Neuronal stem cell (in vitro differentiated cells): Measurements from ENCODE around the gene REV3L.
A peak's percentile ranks its signal among the peaks of the same experiment; 100 is the strongest.

Source experiments
- DNase-seq: peaks from one replicate; pipeline ENCODE4 v3.0.0-alpha.2; 2013; ENCODE audit warnings: low spot score
- H2AFZ ChIP-seq: one replicate; pipeline ENCODE4 v1.6.1; 2013; ENCODE audit warnings: mild to moderate bottlenecking, low read length, inconsistent platforms
- H2AK5ac ChIP-seq: 2 replicates; pipeline ENCODE4 v1.6.1; 2013; ENCODE audit warnings: low read depth, mild to moderate bottlenecking, inconsistent platforms, low read length, moderate library complexity, mixed read lengths
- H2BK120ac ChIP-seq: 2 replicates; pipeline ENCODE4 v1.6.1; 2013; ENCODE audit warnings: low read depth, mild to moderate bottlenecking, inconsistent platforms, low read length, moderate library complexity, mixed read lengths
- H2BK12ac ChIP-seq: one replicate; pipeline ENCODE4 v1.6.1; 2013; ENCODE audit warnings: low read length, inconsistent platforms
- H2BK15ac ChIP-seq: 2 replicates; pipeline ENCODE4 v1.6.1; 2013; ENCODE audit warnings: mild to moderate bottlenecking, low read length, inconsistent platforms, mixed read lengths
- H2BK5ac ChIP-seq: one replicate; pipeline ENCODE4 v1.6.1; 2013; ENCODE audit warnings: inconsistent platforms, mild to moderate bottlenecking, low read length, moderate library complexity
- H3K14ac ChIP-seq: one replicate; pipeline ENCODE4 v1.6.1; 2013; ENCODE audit warnings: low read length, inconsistent platforms
- H3K18ac ChIP-seq: 2 replicates; pipeline ENCODE4 v1.6.1; 2013; ENCODE audit warnings: low read length, inconsistent platforms
- H3K23ac ChIP-seq: 2 replicates; pipeline ENCODE4 v1.6.1; 2013; ENCODE audit warnings: low read depth, mild to moderate bottlenecking, mixed read lengths, low read length, inconsistent platforms; ENCODE audit not compliant: poor library complexity
- H3K27ac ChIP-seq: replicated peaks from 3 replicates; pipeline ENCODE4 v1.5.1; 2013; ENCODE audit warnings: low read length, inconsistent platforms
- H3K27me3 ChIP-seq, 3 experiments: 2 replicates each; pipeline ENCODE4 v1.6.1; 2013; ENCODE audit warnings: low read length in 3 of 3, mild to moderate bottlenecking in 2 of 3, inconsistent platforms in 1 of 3, low read depth in 1 of 3, mixed read lengths in 1 of 3, moderate library complexity in 1 of 3; ENCODE audit not compliant: control insufficient read depth in 3 of 3, insufficient read depth in 3 of 3
- H3K36me3 ChIP-seq, 2 donors: replicated peaks in 1 of 2; 2 replicates each; pipeline ENCODE4 v1.6.1; 2013; ENCODE audit warnings: low read length in 2 of 2; ENCODE audit not compliant: control insufficient read depth in 2 of 2, insufficient read depth in 2 of 2
- H3K4ac ChIP-seq: 2 replicates; pipeline ENCODE4 v1.6.1; 2013; ENCODE audit warnings: inconsistent platforms, mild to moderate bottlenecking, low read length, moderate library complexity
- H3K4me1 ChIP-seq, 2 donors: 1 replicate in 1 of 2; 2 replicates in 1 of 2; pipeline ENCODE4 v1.6.1; 2013; ENCODE audit warnings: low read length in 2 of 2, low read depth in 1 of 2; ENCODE audit not compliant: control insufficient read depth in 2 of 2, insufficient read depth in 1 of 2
- H3K4me2 ChIP-seq: one replicate; pipeline ENCODE4 v1.6.1; 2013; ENCODE audit warnings: mild to moderate bottlenecking, low read length, inconsistent platforms; ENCODE audit not compliant: insufficient read depth, poor library complexity, severe bottlenecking
- H3K4me3 ChIP-seq, 2 donors: 2 replicates each; pipeline ENCODE4 v1.5.1; 2013; ENCODE audit warnings: low read length in 2 of 2, mild to moderate bottlenecking in 2 of 2, inconsistent platforms in 1 of 2, moderate library complexity in 1 of 2
- H3K79me1 ChIP-seq: one replicate; pipeline ENCODE4 v1.6.1; 2013; ENCODE audit warnings: low read depth, mild to moderate bottlenecking, inconsistent platforms, low read length, moderate library complexity
- H3K9ac ChIP-seq: one replicate; pipeline ENCODE4 v1.6.1; 2013; ENCODE audit warnings: mild to moderate bottlenecking, low read depth, low read length, inconsistent platforms; ENCODE audit not compliant: poor library complexity
- H3K9me3 ChIP-seq, 2 donors: replicated peaks in 1 of 2; 2 replicates each; pipeline versions ENCODE3 to v1.6.1; 2013; ENCODE audit warnings: low read length in 2 of 2, mild to moderate bottlenecking in 2 of 2, inconsistent platforms in 1 of 2, low read depth in 1 of 2, mixed read lengths in 1 of 2, moderate library complexity in 1 of 2; ENCODE audit not compliant: control insufficient read depth in 2 of 2, insufficient read depth in 1 of 2
- H4K8ac ChIP-seq: one replicate; pipeline ENCODE4 v1.6.1; 2013; ENCODE audit warnings: low read depth, mild to moderate bottlenecking, inconsistent platforms, low read length, moderate library complexity
- H4K91ac ChIP-seq: one replicate; pipeline ENCODE4 v1.6.1; 2013; ENCODE audit warnings: low read length, low read depth, mild to moderate bottlenecking, inconsistent platforms; ENCODE audit not compliant: poor library complexity
- WGBS, 2 donors: extraction: QIAGEN DNeasy Blood & Tissue Kit; methylation state at CpG; one replicate each; pipeline ENCODE4 v1.1.7; 2013; ENCODE audit warnings: missing lambda C conversion rate in 2 of 2, mixed read lengths in 1 of 2; ENCODE audit not compliant: insufficient read length in 2 of 2, insufficient replicate concordance in 1 of 2; ENCODE audit errors: extremely low coverage in 2 of 2; 5-methylcytosine and 5-hydroxymethylcytosine counted together

REV3L gene

DNA sequence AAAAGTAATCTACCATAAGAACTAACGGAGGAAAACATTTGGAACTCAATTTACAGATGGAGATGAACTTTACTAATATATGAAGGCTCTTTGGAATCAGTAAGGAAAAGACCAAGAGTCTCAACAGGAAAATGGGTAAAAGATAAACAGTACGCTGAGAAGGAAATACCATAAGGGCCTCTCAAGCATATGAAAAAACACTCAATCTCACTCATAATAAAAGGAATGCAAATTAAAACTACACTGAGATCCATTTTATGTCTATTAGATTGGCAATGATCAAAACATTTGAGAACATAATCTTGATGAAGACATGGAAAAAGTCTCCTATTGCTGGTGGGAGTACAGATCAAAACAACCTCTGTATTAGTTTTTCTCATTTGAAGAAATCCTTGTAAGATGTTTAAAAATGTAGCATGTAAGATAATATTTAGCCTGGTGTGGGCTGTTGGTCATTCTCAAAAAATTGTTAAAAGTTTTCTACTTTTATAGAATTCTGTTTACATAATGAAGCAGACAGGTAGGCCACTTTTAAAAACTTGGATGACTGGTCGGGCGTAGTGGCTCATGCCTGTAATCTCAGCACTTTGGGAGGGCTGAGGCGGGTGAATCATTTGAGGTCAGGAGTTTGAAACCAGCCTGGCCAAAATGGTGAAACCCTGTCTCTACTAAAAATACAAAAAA lies 14.5 kb downstream of the REV3L start:
- no peaks in the 10 kb centered on the region for H3K27me3 ChIP-seq
- no peak overlapping the region for H3K9ac ChIP-seq
- H3K4me1 ChIP-seq, result no peaks in the 10 kb centered on the region
- H2AFZ ChIP-seq, result no peak overlapping the region
- no peak for DNase-seq
- H2BK12ac ChIP-seq, result no peak overlapping the region
- H3K14ac ChIP-seq, result no peak overlapping the region
- H2AK5ac ChIP-seq, result no peak overlapping the region
- H4K8ac ChIP-seq, result no peak overlapping the region
- no peak overlapping the region for H2BK5ac ChIP-seq
- no peaks in the 10 kb centered on the region for H3K79me1 ChIP-seq
- WGBS, 2 donors, result no CpG with 5 or more reads among the region's 5 CpGs
- H3K27ac ChIP-seq, result no peak overlapping the region
- no peak overlapping the region for H2BK15ac ChIP-seq
- no peak overlapping the region for H3K4me2 ChIP-seq
- peaks cover 0 to 38% of the 10 kb centered on the region in 2 donors for H3K36me3 ChIP-seq
- no peak overlapping the region for H3K4me3 ChIP-seq
- H3K23ac ChIP-seq, result no peak overlapping the region
- H3K18ac ChIP-seq, result no peak overlapping the region
- no peak overlapping the region for H3K4ac ChIP-seq
- no peak overlapping the region for H2BK120ac ChIP-seq
- no peaks in the 10 kb centered on the region for H3K9me3 ChIP-seq
- H4K91ac ChIP-seq, result no peak overlapping the region

DNA sequence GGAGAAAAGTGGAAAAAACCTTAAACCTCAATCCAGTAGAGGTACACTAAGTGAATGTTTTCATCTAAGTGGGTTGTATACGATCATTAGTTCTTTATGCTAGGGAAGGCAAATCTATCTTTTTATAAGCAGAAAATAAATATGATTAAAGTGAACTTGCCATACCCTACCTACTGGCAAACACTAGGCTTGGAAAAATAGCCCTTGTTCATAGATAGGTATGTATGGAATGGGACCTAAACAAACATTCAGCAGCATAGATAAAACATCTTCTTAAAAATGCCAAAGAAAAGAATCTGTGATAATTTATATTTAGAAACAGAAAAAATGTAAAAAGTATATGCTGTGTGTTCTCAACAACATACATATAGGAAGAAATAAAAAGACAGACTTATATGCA lies 18.8 kb downstream of the REV3L start:
- no CpG with 5 or more reads among the region's 1 CpG for WGBS, 2 donors
- H3K23ac ChIP-seq, result no peak overlapping the region
- H2AFZ ChIP-seq, result no peak overlapping the region
- H3K4me3 ChIP-seq, result no peak overlapping the region
- no peaks in the 10 kb centered on the region for H3K4me1 ChIP-seq
- no peak overlapping the region for H2AK5ac ChIP-seq
- H3K79me1 ChIP-seq, result peaks cover 3% of the 10 kb centered on the region
- H3K27ac ChIP-seq, result no peak overlapping the region
- no peak overlapping the region for H2BK12ac ChIP-seq
- no peak overlapping the region for H2BK120ac ChIP-seq
- H3K9me3 ChIP-seq, result peaks cover 2 to 24% of the 10 kb centered on the region in 2 donors
- no peak overlapping the region for H2BK5ac ChIP-seq
- H3K36me3 ChIP-seq, result peaks cover 2 to 57% of the 10 kb centered on the region in 2 donors
- H3K4me2 ChIP-seq, result no peak overlapping the region
- no peak overlapping the region for H2BK15ac ChIP-seq
- no peak overlapping the region for H4K91ac ChIP-seq
- no peak for DNase-seq
- H3K14ac ChIP-seq, result no peak overlapping the region
- no peak overlapping the region for H3K9ac ChIP-seq
- H3K27me3 ChIP-seq, result no peaks in the 10 kb centered on the region
- H4K8ac ChIP-seq, result no peak overlapping the region
- H3K4ac ChIP-seq, result no peak overlapping the region
- H3K18ac ChIP-seq, result no peak overlapping the region

GRCh38 chr6:111462770-111463391 lies 20.1 kb downstream of the REV3L start:
- Histone ChIP-seq H3K18ac (no peak overlapping the region), H3K14ac (no peak overlapping the region), H4K8ac (peak overlapping the region; percentile 19), H2BK15ac (no peak overlapping the region), H3K4me2 (no peak overlapping the region), H3K4ac (no peak overlapping the region), H3K4me3 (no peak overlapping the region), H3K9ac (no peak overlapping the region), H2BK120ac (no peak overlapping the region), H3K23ac (no peak overlapping the region), H3K27ac (no peak overlapping the region), H2BK12ac (no peak overlapping the region), H4K91ac (no peak overlapping the region), H2AFZ (no peak overlapping the region), H2AK5ac (no peak overlapping the region), H3K9me3 (peaks cover 2 to 36% of the 10 kb centered on the region in 2 donors), H3K27me3 (no peaks in the 10 kb centered on the region), H3K79me1 (peaks cover 3% of the 10 kb centered on the region), H2BK5ac (no peak overlapping the region), H3K4me1 (no peaks in the 10 kb centered on the region), H3K36me3 (peaks cover 2 to 48% of the 10 kb centered on the region in 2 donors)
- WGBS, 2 donors, result no CpG with 5 or more reads among the region's 7 CpGs
- no peak for DNase-seq

GRCh38 chr6:111461860-111462259 lies 21.2 kb downstream of the REV3L start:
- Histone ChIP-seq H3K79me1 (peaks cover 3% of the 10 kb centered on the region), H2BK12ac (no peak overlapping the region), H3K27me3 (no peaks in the 10 kb centered on the region), H2AFZ (no peak overlapping the region), H3K18ac (no peak overlapping the region), H3K36me3 (peaks cover 2 to 43% of the 10 kb centered on the region in 2 donors), H3K9me3 (peaks cover 2 to 46% of the 10 kb centered on the region in 2 donors), H3K23ac (no peak overlapping the region), H2BK15ac (no peak overlapping the region), H3K9ac (no peak overlapping the region), H3K27ac (no peak overlapping the region), H3K4me1 (no peaks in the 10 kb centered on the region), H3K4me2 (no peak overlapping the region), H4K8ac (no peak overlapping the region), H3K4ac (no peak overlapping the region), H3K4me3 (no peak overlapping the region), H3K14ac (no peak overlapping the region), H2BK5ac (no peak overlapping the region), H2AK5ac (no peak overlapping the region), H4K91ac (no peak overlapping the region), H2BK120ac (no peak overlapping the region)
- no peak for DNase-seq
